ENCODE measurements around the gene ITGB2.

The ITGB2 gene

GRCh38 chr21:44948426-44949120, 27.9 kb upstream of the ITGB2 start:
- ATAC-seq: no peak
- H3K36me3 Mint-ChIP-seq: peaks cover 44% of the 10 kb centered on the region
- no peaks in the 10 kb centered on the region for H3K9me3 Mint-ChIP-seq

DNA sequence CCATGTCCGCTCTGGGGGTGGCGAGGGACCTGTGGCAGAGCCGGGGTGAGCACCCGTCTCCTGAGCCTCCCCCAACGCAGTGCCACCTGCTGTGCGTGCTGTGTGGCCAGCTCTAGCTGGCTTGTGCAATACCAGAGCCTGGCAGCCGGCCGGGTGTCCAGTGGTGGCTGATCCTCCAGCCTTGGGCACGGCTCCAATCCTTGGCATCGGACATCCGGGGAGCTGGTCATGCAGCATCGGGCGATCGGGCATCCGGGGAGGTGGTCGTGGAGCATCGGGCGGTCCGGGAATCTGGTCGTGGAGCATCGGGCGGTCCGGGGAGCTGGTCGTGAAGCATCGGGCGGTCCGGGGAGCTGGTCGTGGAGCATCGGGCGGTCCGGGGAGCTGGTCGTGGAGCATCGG, 27.2 kb upstream of the ITGB2 start:
- Mint-ChIP-seq H3K27me3 (no peaks in the 10 kb centered on the region), H3K27ac (no peak overlapping the region), H3K4me3 (no peak overlapping the region), H3K4me1 (peaks cover 54% of the 10 kb centered on the region), H3K36me3 (peaks cover 44% of the 10 kb centered on the region), H3K9me3 (no peaks in the 10 kb centered on the region)
- ATAC-seq: no peak

More at GRCh38 chr21:44948426-44949120, 27.9 kb upstream of the ITGB2 start:
- Mint-ChIP-seq H3K27me3 (no peaks in the 10 kb centered on the region), H3K27ac (no peak overlapping the region), H3K4me1 (peaks cover 50% of the 10 kb centered on the region), H3K4me3 (no peak overlapping the region)

GRCh38 chr21:44947111-44947929, 26.6 kb upstream of the ITGB2 start:
- H3K4me1 Mint-ChIP-seq: peaks cover 54% of the 10 kb centered on the region
- H3K27me3 Mint-ChIP-seq: no peaks in the 10 kb centered on the region
- H3K4me3 Mint-ChIP-seq: no peak overlapping the region
- H3K9me3 Mint-ChIP-seq: no peaks in the 10 kb centered on the region
- no peak for ATAC-seq
- H3K27ac Mint-ChIP-seq: no peak overlapping the region
- peaks cover 43% of the 10 kb centered on the region for H3K36me3 Mint-ChIP-seq

GRCh38 chr21:44946254-44947041, 25.7 kb upstream of the ITGB2 start:
- Mint-ChIP-seq H3K4me3 (no peak overlapping the region), H3K27me3 (no peaks in the 10 kb centered on the region), H3K9me3 (no peaks in the 10 kb centered on the region), H3K4me1 (peaks cover 59% of the 10 kb centered on the region), H3K27ac (no peak overlapping the region), H3K36me3 (peaks cover 40% of the 10 kb centered on the region)
- no peak for ATAC-seq

- ATAC-seq: no peak
- H3K36me3 Mint-ChIP-seq: peaks cover 34% of the 10 kb centered on the region
- H3K4me1 Mint-ChIP-seq: peaks cover 62% of the 10 kb centered on the region
- peak overlapping the region; percentile 53 for H3K27ac Mint-ChIP-seq
- no peaks in the 10 kb centered on the region for H3K9me3 Mint-ChIP-seq
- H3K4me3 Mint-ChIP-seq: no peak overlapping the region
- H3K27me3 Mint-ChIP-seq: no peaks in the 10 kb centered on the region
These were observed 23.9 kb upstream of the ITGB2 start for GRCh38 chr21:44944596-44944995.

DNA sequence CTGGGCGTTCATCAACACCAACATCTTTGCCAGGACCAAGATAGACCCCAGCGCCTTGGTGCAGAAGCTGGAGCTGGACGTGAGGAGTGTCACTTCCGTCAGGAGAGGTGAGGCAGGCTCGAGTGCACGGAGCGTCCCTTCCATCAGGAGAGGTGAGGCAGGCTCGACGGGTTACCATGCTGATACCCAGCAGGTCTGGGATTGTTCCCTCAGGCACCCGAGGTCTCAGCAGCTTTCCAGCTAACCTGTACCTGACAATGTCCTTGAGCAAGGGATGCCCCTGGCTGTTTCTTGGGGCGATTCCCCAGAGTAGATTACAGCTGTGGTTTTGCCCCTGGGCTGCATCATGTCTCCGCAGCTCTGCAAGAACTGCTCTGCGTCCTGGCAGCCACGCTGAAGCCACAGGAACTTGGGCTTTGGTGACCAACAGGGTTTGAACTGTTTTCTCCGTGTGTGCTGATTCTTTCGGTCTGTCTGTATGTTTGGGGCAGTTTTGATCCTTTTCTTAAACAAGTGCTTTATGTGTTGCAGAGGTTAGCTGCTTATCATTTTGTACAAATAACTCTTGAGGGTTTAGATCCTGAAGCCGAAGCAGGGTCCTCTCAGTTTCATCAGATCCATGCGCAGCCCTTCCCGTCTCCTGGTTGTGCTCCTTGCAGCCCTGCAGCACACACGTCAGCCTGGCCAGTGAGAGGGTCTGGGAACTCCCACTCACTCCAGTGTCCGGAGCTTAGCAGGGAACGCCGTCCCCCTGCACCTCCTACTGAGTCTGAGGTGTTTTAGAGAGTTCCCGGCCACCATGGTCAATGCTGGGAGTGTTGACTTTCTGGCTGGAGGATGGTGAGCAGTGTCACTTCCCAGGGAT, 23.2 kb upstream of the ITGB2 start:
- Mint-ChIP-seq H3K4me1 (peaks cover 64% of the 10 kb centered on the region), H3K4me3 (no peak overlapping the region), H3K27me3 (no peaks in the 10 kb centered on the region), H3K9me3 (no peaks in the 10 kb centered on the region), H3K36me3 (peaks cover 34% of the 10 kb centered on the region), H3K27ac (peak overlapping the region; percentile 53)
- ATAC-seq: no peak

DNA sequence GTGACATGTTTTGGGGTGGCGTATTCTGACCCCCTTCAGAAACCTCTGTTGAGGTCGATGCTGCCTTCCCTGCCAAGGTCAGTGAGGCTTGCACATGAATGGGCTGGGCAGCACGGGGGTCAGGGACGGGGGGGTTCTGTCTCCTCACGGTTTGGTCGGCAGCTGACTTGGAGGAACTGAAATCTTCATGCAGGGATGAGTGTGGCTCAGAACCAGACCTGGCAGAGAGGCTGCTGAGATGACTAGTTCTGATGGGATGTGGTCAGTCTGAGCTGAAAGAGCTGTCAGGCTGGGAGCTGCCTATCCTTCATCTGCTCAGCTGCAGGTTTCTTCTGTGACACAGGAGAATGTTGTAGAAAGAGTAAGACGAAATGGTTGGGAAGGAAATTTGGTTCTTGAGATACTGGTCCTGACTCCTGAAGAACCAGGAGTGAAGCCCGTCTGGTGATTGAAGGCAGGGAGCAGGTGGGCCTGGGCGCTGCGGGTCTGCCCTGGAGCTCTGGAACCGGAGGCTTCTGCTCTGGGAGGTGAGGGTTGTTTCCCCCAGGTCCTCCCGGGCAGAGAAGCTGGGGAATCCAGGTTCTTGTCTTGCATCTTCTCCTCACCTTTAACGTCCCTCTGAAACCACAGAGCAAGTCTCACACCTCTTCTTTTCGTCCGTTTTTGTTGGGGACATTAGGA, 22.4 kb upstream of the ITGB2 start:
- no peaks in the 10 kb centered on the region for H3K9me3 Mint-ChIP-seq
- peaks cover 68% of the 10 kb centered on the region for H3K4me1 Mint-ChIP-seq
- peak overlapping the region; percentile 17 for H3K27ac Mint-ChIP-seq
- H3K4me3 Mint-ChIP-seq: peak overlapping the region; percentile 9
- ATAC-seq: peak; percentile 82
- peaks cover 34% of the 10 kb centered on the region for H3K36me3 Mint-ChIP-seq
- H3K27me3 Mint-ChIP-seq: no peaks in the 10 kb centered on the region

DNA sequence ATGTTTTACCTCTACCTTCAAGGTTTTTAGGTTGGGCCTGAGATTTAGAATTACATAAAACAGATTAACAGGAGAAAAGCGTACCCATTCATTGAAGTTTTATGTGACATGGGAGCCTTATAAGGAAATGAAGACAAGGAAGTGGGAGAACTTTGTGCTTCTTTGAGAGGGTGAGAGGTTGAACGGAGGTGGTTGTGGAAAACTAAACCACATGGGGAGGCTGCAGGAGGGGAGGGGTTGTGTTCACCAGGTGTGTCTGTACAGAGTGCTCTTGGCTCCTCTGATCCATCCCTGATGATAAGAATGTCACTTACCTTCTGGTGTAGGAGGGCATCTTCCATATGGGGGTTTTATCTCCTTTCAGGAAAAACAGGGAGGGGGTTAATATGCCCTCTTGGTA, 21.9 kb upstream of the ITGB2 start:
- Mint-ChIP-seq H3K27ac (peak overlapping the region; percentile 17), H3K36me3 (peaks cover 28% of the 10 kb centered on the region), H3K9me3 (no peaks in the 10 kb centered on the region), H3K4me1 (peaks cover 65% of the 10 kb centered on the region), H3K4me3 (peak overlapping the region; percentile 68), H3K27me3 (no peaks in the 10 kb centered on the region)
- no peak for ATAC-seq

DNA sequence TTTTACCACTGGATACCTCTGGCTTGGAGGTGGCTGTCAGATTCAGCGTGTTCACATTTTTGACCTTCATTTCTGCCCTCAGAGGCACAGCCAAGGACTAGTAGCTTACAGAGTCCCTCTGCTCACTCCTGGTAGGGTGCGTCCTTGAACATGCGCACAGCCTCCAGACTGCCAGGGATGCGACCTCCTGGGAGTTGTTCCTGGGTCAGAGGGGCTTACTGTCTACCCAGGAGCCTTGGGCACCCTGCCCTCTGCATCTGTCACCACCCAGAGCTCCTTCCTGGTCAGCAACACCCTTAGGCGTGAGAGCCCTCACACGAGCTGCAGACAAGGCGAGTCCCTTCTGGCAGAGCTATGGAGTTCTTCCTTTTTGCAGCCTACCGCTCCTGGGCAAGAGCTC, 20.9 kb upstream of the ITGB2 start:
- no peak for ATAC-seq
- H3K27ac Mint-ChIP-seq: no peak overlapping the region

GRCh38 chr21:44940116-44940631, 19.5 kb upstream of the ITGB2 start:
- no peaks in the 10 kb centered on the region for H3K27me3 Mint-ChIP-seq
- peak overlapping the region; percentile 92 for H3K4me3 Mint-ChIP-seq
- H3K9me3 Mint-ChIP-seq: no peaks in the 10 kb centered on the region
- ATAC-seq: peak; percentile 64
- H3K4me1 Mint-ChIP-seq: peaks cover 55% of the 10 kb centered on the region
- H3K36me3 Mint-ChIP-seq: peaks cover 17% of the 10 kb centered on the region
- H3K27ac Mint-ChIP-seq: peak overlapping the region; percentile 87

More for the DNA sequence above, 20.9 kb upstream of the ITGB2 start:
- Mint-ChIP-seq H3K9me3 (no peaks in the 10 kb centered on the region), H3K4me3 (peak overlapping the region; percentile 92), H3K27me3 (no peaks in the 10 kb centered on the region), H3K4me1 (peaks cover 64% of the 10 kb centered on the region), H3K36me3 (peaks cover 27% of the 10 kb centered on the region)

DNA sequence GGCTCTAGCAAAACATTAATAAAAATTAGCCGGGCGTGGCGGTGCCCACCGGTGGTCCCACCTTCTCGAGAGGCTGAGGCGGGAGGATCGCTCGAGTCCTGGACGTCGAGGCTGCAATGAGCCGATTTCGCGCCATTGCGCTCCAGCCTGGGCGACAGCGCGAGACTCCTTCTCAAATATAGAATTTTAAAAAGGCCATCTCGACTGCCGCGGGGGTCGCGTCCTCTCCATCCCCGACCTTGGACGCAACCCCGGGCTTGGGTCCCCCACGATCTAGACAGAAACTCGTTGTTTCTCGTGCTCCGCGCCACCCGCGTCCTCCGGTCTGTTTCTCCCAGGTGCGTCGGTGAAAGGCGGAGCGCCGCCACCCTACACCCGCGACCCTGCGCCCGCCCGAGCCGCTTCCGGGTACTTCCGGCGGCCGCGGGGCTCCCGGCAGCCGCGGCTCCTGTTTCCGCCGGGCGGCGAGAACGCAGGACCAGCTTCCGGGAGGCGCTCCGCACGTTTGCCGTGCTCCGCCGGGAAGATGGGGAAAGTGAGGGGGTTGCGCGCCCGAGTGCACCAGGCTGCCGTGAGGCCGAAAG, 18.9 kb upstream of the ITGB2 start, which contains the start of gene SLX9:
Gene SLX9 (plus strand): TSS at position 498 of the 584 bp plus-strand sequence. CDS start 29 bp downstream, at position 527.
- H3K9me3 Mint-ChIP-seq: no peaks in the 10 kb centered on the region
- peaks cover 50% of the 10 kb centered on the region for H3K4me1 Mint-ChIP-seq
- H3K27ac Mint-ChIP-seq: peak within 1 kb of the TSS; percentile 87
- peaks cover 11% of the 10 kb centered on the region for H3K36me3 Mint-ChIP-seq
- H3K27me3 Mint-ChIP-seq: no peaks in the 10 kb centered on the region
- peak within 1 kb of the TSS; percentile 92 for H3K4me3 Mint-ChIP-seq
- ATAC-seq: peak; percentile 82

DNA sequence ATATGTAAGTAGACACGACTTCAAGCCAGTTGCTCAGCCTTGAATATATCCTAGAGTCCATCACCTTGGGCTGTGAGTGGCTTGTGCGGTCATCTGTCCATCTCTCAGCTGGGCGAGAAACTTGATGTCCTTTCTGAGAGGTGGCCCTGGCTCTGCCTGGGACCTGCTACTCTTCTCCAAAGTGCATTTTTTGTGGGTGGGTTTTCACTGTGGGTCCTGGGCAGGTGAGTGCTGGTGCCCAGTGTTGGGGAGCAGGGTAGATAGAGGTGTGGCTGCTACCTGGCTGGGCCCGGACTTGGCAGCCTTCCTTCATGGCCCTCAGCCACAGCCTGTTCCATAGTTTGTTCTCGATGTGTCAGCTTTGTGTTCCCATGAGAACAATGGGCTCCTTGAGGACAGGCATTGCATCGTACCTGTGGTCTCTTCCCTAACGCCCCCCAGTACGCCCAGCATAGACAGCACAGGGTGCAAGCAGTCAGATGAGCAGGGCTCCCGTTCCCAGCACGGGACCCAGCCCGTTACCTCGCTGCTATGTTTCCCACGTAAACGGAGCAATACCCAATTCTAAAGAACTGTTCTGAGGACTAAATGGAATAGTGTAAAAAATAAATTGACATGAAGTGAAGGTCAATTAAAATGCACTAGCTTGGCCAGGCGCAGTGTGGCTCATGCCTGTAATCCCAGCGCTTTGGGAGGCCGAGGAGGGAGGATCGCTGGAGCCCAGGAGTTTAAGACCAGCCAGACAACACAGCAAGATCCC, 18.3 kb upstream of the ITGB2 start:
- Mint-ChIP-seq H3K36me3 (peaks cover 5% of the 10 kb centered on the region), H3K27me3 (no peaks in the 10 kb centered on the region), H3K9me3 (no peaks in the 10 kb centered on the region), H3K27ac (peak overlapping the region; percentile 87), H3K4me3 (peak overlapping the region; percentile 92), H3K4me1 (peaks cover 44% of the 10 kb centered on the region)
- no peak for ATAC-seq

DNA sequence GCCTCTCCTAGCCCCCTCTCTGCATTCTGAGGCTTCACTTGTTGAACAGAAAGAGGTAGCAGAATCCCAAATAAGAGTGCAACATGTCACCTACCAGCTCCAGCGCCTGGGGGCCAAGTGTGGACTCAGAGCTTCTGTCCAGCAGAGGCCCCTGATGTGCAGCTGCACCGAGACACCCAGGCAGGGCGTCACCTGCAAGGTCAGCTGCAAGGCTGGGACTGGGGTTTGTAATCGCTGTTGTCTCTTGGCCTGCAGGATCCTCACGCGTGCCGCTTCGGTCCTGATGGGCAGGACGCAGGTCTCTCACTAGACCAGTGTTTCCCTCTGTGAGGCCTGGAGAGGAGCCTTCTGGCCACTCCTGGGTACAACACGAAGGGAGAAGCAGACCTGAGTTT, 14.8 kb upstream of the ITGB2 start:
- Mint-ChIP-seq H3K4me1 (peaks cover 31% of the 10 kb centered on the region), H3K4me3 (no peak overlapping the region), H3K27me3 (no peaks in the 10 kb centered on the region)

More for the DNA sequence above, 14.8 kb upstream of the ITGB2 start:
- Mint-ChIP-seq H3K27ac (no peak overlapping the region), H3K36me3 (no peaks in the 10 kb centered on the region), H3K9me3 (no peaks in the 10 kb centered on the region)
- no peak for ATAC-seq
